ENCODE results near the gene RNU6-1.

The RNU6-1 gene

DNA sequence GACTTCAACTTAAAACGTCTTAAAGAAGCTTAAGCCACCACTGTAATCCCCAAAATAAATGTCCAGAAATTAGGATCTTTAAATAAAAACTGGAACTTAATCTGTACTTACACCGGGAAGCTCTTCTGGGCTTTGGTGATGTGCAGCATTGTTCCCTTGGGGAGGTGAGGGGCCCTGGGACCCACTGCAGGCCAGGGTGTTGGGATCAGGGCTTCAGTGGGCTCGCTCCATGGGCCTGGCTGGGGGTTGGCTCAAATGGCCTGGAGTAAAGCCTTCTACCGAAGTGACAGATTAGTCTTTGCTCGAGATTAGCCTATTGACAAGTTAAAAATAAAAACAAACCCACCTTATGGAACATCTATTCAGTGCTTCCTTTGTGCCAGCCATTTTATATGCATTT, 6.1 kb upstream of the RNU6-1 start:
- H3K4me1 Mint-ChIP-seq (ENCODE audit: low read depth), result peaks cover 6% of the 10 kb centered on the region
- peaks cover 22% of the 10 kb centered on the region for H3K27me3 Mint-ChIP-seq (ENCODE audit: low read depth)
- H3K4me3 Mint-ChIP-seq, result no peak overlapping the region
- H3K36me3 Mint-ChIP-seq (ENCODE audit: low read depth), result no peaks in the 10 kb centered on the region
- no peaks in the 10 kb centered on the region for H3K9me3 Mint-ChIP-seq
- H3K27ac Mint-ChIP-seq, result no peak overlapping the region

DNA sequence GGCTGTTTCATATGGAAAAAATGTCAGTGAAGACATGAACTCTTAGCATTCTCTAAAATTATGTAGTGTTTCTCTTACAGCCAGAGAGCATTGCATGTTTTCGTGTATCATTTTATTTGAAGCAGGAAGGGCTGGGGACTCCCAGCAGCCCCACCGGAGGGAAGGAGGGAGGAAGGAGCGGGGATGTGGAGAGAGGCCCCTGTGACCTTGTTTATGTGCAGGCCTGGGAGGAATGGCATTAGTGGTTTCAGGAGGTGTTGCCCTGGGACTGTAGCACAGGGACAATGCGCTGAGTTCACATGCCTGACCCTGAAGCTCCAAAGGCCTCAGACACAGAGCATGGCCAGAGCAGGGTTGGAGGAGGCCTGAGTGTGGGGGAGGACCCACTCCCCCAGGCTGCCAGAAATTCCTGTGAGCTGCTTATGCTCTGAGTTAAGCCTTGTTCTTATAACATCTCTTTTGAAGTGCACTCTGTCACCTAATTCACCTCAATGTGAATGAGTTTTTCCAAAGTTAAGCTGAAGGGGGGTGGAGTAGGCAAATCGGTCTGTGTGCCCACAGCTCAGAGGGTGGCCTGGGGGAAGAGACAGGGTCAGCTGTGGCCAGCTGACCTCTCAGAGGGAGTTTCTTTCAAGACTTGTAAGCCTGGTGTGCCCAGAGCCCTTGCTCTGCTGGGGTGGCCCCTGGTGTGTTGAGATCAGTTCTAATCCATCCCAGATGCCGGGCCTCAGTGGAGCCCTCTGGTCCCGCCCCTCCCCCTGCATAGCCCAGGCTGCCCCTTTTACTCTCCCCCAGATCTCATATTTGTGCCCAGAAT, 3.9 kb upstream of the RNU6-1 start:
- Mint-ChIP-seq H3K9me3 (no peaks in the 10 kb centered on the region), H3K4me1 (ENCODE audit: low read depth) (peaks cover 16% of the 10 kb centered on the region), H3K36me3 (ENCODE audit: low read depth) (peaks cover 5% of the 10 kb centered on the region), H3K27me3 (ENCODE audit: low read depth) (peaks cover 26% of the 10 kb centered on the region), H3K27ac (no peak overlapping the region), H3K4me3 (no peak overlapping the region)

DNA sequence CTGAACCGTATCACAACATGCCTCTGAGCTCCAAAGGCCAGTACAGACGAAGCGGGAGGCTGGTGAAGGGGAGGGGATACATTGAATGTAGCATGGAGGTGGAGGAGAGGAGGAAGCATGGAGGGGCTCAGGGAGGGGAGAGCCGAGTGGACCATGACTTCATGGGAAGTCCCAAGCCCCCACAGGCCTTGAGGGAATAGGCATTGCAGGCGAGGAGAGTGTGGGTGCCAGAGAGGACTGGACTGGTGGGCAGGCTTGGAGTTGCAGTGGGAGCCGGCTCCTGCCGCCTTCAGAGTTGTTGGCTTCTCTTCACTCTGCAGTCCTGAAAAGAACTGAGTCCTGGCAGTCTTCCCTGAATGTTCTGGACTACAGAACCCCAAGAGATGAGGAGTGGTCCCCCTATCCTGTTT, 3.3 kb upstream of the RNU6-1 start:
- Mint-ChIP-seq H3K4me1 (ENCODE audit: low read depth) (peaks cover 20% of the 10 kb centered on the region), H3K4me3 (no peak overlapping the region), H3K9me3 (no peaks in the 10 kb centered on the region), H3K36me3 (ENCODE audit: low read depth) (peaks cover 5% of the 10 kb centered on the region), H3K27ac (no peak overlapping the region), H3K27me3 (ENCODE audit: low read depth) (peaks cover 23% of the 10 kb centered on the region)

DNA sequence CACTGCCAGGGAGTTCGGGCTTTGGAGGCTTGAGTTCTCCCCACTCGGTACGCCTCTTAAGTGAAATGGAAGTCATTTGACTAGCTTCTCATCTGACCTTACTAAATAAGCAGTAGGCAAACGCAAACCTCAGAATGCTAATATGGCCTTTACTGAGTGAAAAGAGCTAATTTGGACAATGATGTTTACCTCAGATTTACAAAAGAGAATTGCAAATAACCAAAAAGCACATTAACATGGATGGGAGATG, 1.6 kb upstream of the RNU6-1 start:
- Mint-ChIP-seq H3K36me3 (ENCODE audit: low read depth) (peaks cover 5% of the 10 kb centered on the region), H3K27ac (peak overlapping the region; percentile 95), H3K4me3 (peak overlapping the region; percentile 89), H3K4me1 (ENCODE audit: low read depth) (peaks cover 25% of the 10 kb centered on the region), H3K9me3 (no peaks in the 10 kb centered on the region), H3K27me3 (ENCODE audit: low read depth) (peaks cover 31% of the 10 kb centered on the region)

DNA sequence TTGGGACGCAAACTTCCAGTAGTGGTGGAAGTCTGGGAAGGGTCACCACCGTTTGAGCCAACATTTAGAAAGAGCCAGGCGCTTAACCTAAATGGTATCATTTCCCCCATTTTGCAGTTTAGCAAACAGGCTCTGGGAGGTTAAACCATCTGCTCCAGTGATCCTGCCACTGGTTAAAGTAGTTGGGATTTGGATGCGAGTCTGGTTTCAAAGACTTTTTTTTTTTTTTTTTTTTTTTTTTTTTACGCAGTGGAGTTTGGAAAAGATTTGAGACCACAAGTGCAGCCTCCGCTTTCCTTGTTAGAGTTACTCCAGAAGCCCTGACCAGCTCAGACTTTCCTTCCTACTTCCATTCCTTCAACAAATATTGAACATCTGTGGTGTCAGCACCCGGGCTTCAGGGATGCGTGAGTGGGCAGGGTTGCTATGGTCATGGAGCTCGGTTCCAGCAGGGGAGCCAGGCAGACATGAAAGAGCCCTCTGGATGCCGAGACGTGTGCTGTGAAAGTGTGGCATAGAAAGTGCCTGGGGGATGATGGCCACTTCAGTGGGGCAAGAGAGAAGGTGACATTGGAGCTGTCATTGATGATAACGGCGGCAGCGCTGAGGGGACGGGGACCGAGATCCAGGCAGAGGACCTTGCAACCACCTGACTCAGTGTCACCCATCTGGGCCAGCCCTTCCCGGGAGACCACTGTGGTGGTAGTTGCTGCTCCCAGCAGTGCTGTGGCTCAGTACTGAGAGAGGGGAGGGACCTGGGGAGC, 1.1 kb upstream of the RNU6-1 start:
- peak overlapping the region; percentile 95 for H3K27ac Mint-ChIP-seq

DNA sequence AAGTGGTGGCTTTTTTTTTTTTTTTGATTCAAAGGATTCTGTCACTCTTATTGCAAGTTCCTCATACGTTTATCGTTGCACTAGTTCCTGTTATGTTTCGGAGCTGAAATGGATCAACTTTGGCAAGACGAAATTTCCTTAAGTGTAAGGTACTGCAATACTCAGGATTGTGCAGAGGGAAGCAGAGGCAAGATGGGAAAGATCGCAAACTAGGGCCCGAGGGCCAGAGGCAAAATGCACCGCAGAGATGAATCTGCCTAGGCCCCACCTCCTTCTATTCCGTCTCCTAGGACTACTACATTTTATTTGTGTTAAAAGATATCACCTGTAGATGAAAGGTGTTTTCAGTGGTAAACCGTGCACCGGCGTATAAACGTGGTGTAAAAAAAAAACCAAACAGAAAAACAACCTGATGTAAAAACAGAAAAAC, 331 bp downstream of the RNU6-1 start:
- H3K4me1 Mint-ChIP-seq (ENCODE audit: low read depth), result peaks cover 34% of the 10 kb centered on the region
- H3K36me3 Mint-ChIP-seq (ENCODE audit: low read depth), result peaks cover 6% of the 10 kb centered on the region
- H3K27ac Mint-ChIP-seq, result peak overlapping the region; percentile 95
- peaks cover 49% of the 10 kb centered on the region for H3K27me3 Mint-ChIP-seq (ENCODE audit: low read depth)
- H3K9me3 Mint-ChIP-seq, result no peaks in the 10 kb centered on the region
- peak overlapping the region; percentile 89 for H3K4me3 Mint-ChIP-seq

More for the DNA sequence above, 1.1 kb upstream of the RNU6-1 start:
- Mint-ChIP-seq H3K4me1 (ENCODE audit: low read depth) (peaks cover 30% of the 10 kb centered on the region), H3K27me3 (ENCODE audit: low read depth) (peaks cover 36% of the 10 kb centered on the region), H3K36me3 (ENCODE audit: low read depth) (peaks cover 5% of the 10 kb centered on the region), H3K4me3 (peak overlapping the region; percentile 89), H3K9me3 (no peaks in the 10 kb centered on the region)

DNA sequence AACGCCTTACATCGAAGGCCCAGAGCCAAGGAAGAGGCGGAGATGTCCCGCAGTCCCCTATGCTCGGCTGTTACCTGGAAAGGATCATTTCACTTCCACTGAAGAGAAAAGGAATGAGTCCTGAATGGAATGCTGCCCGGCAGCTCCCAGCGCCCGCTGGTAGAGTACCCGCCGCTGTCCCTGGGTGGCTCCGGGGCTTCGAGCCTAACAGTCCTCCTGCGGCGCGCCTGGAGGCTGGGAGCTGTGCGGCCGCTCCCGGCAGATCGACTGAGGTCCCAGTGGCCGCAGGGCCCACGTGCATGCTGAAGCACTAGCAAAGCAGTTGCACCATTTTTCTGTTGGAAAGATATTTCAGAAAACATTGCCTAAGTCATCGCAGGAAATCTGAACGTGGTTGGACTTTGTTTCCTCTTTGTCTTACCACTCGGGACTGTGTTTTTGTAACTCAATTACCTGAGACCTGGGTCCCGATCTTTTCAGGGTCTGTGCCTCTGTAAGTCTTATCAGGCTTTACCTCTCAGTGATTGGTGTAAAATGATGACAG, 984 bp downstream of the RNU6-1 start:
- no peaks in the 10 kb centered on the region for H3K9me3 Mint-ChIP-seq
- peaks cover 38% of the 10 kb centered on the region for H3K4me1 Mint-ChIP-seq (ENCODE audit: low read depth)
- H3K36me3 Mint-ChIP-seq (ENCODE audit: low read depth), result peaks cover 6% of the 10 kb centered on the region
- H3K4me3 Mint-ChIP-seq, result peak overlapping the region; percentile 30
- peaks cover 55% of the 10 kb centered on the region for H3K27me3 Mint-ChIP-seq (ENCODE audit: low read depth)
- H3K27ac Mint-ChIP-seq, result no peak overlapping the region

DNA sequence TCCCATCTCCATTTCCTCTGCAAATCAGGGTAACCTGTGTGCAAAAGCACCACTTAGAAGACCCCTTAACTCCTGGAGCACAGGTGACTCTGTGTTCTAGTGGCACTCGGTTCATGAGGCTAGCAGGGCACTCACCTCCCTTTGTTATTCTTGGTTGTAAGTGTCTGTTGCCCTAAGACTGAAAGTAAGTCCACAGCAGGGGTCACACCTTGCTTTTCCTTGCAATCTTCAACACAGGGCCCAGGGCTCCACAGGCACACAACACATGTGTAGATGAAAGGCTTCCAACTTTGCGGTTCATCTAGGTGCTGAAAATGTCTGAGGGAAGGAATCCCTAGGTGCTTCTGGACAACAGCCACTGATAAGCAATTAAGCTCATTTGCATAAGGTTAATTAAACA, 2.9 kb downstream of the RNU6-1 start:
- Mint-ChIP-seq H3K4me3 (no peak overlapping the region), H3K4me1 (ENCODE audit: low read depth) (peaks cover 45% of the 10 kb centered on the region), H3K27ac (no peak overlapping the region), H3K9me3 (no peaks in the 10 kb centered on the region), H3K27me3 (ENCODE audit: low read depth) (peaks cover 70% of the 10 kb centered on the region), H3K36me3 (ENCODE audit: low read depth) (peaks cover 6% of the 10 kb centered on the region)

DNA sequence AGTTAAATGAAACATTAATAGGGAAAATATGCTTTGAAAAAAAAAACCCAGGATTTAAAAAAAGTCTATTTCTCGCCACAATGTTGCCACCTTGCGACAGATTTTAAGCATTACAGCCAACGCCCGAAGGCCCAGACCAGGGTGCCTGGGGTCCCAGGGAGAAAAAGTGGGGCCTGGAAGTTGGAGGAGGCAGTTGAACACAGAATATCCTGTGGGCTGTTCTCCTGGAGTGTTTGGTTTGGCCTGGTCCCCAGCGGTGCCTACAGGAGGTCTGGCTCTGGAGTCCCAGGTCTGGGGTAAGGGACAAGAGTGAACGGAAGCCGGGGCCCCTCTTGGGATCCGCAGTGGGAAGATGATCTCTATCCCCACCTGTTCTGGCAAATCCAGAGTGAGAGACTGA, 3.4 kb downstream of the RNU6-1 start:
- Mint-ChIP-seq H3K4me1 (ENCODE audit: low read depth) (peaks cover 44% of the 10 kb centered on the region), H3K4me3 (no peak overlapping the region), H3K27me3 (ENCODE audit: low read depth) (peaks cover 75% of the 10 kb centered on the region), H3K27ac (no peak overlapping the region), H3K9me3 (no peaks in the 10 kb centered on the region), H3K36me3 (ENCODE audit: low read depth) (peaks cover 6% of the 10 kb centered on the region)

DNA sequence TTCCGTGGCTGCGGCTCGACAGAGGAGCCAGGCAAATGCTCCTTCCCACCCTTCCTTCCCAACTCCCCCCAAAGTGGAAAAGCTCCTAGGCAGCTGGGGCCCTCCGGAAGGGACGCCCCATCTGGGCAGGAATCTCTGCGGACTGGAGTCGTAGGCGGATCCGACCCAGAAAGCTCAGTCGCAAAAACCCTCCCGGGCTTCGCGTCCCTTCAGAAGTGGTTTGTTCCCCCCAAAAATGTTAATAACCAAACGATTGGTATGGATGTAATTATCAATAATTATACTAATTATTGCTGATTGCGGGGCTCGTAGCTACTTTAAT, 3.8 kb downstream of the RNU6-1 start:
- H3K27ac Mint-ChIP-seq, result no peak overlapping the region
- no peaks in the 10 kb centered on the region for H3K9me3 Mint-ChIP-seq
- peaks cover 6% of the 10 kb centered on the region for H3K36me3 Mint-ChIP-seq (ENCODE audit: low read depth)
- peaks cover 79% of the 10 kb centered on the region for H3K27me3 Mint-ChIP-seq (ENCODE audit: low read depth)
- peak overlapping the region; percentile 42 for H3K4me3 Mint-ChIP-seq
- H3K4me1 Mint-ChIP-seq (ENCODE audit: low read depth), result peaks cover 40% of the 10 kb centered on the region

DNA sequence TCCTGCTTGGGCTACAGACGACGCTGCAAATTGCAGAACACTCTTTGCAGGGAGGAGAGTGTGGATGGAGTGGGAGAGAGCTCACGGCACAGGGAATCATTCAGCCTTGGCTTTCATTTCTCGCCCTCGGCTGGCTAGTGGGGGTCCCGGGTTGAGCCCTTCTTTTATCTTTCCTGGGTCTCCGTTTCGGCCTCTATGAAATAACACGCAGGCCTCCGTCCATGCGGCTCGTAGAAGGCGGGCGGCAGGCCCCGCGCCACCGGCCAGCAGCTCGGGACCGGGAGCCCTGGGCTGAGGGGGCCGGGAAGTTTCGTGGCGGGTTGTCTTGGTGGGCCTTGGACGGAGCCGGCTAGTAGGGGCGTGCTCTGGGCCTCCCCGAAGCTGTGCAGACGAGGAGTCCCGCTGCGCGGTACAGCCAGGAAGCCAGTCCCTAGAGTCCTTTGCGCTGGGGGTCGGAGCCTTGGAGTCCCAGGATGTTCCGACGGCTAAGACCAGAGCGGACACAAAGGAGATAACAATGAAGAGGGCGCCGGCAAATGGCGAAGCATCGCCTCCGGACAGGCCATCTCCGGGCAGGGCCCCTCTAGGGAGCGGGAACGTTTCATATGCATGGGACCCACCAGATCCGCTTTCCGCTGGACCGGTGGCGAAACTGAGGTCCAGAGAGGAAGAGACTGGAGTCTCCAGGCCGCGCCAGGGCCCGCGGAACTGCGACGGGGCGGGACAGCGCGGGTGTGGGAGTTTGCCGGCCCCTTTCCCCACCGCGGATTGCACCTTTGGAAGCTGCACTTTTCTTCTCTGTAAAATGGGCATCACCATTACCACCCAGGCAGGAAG, 4.3 kb downstream of the RNU6-1 start:
- Mint-ChIP-seq H3K4me1 (ENCODE audit: low read depth) (peaks cover 38% of the 10 kb centered on the region), H3K36me3 (ENCODE audit: low read depth) (peaks cover 6% of the 10 kb centered on the region), H3K4me3 (peak overlapping the region; percentile 56), H3K27me3 (ENCODE audit: low read depth) (peaks cover 84% of the 10 kb centered on the region), H3K9me3 (no peaks in the 10 kb centered on the region), H3K27ac (no peak overlapping the region)

DNA sequence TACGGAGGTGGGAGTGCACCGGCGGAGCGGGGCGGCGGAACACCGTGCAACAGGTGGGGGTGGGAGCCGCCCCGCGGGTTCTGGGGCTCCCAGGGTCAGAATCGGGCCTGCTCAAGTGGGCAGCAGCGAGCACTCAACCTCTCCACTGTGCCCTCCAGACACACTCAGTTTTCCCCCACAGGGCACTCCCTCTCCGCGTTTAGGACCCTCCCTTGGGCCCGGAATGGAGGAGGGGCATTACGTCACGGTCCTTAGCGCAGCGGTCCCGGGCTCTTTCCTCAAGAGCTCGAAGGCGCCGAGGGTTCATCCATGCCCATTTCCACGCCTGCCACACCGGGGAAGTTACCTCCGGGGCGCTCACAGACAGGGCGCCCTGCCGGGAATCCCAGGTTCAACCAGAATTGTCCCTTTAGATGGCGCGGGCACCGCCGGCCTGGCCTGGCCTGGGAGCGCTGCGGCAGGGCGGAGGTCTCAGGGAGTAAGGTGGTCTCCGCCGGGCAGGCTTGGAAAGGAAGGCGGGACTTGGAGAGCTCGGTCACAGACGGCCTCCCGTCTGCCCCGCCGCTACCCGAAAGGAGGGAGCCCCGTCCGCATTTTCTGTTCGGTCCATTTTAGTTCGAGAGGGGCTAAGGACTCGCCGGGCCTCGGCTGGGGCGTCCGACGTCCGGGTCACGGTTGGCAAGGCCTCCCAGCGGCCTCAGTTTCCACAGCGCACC, 5.1 kb downstream of the RNU6-1 start:
- Mint-ChIP-seq H3K36me3 (ENCODE audit: low read depth) (peaks cover 3% of the 10 kb centered on the region), H3K4me3 (peak overlapping the region; percentile 56), H3K27me3 (ENCODE audit: low read depth) (peaks cover 86% of the 10 kb centered on the region), H3K4me1 (ENCODE audit: low read depth) (peaks cover 33% of the 10 kb centered on the region), H3K9me3 (no peaks in the 10 kb centered on the region), H3K27ac (no peak overlapping the region)

DNA sequence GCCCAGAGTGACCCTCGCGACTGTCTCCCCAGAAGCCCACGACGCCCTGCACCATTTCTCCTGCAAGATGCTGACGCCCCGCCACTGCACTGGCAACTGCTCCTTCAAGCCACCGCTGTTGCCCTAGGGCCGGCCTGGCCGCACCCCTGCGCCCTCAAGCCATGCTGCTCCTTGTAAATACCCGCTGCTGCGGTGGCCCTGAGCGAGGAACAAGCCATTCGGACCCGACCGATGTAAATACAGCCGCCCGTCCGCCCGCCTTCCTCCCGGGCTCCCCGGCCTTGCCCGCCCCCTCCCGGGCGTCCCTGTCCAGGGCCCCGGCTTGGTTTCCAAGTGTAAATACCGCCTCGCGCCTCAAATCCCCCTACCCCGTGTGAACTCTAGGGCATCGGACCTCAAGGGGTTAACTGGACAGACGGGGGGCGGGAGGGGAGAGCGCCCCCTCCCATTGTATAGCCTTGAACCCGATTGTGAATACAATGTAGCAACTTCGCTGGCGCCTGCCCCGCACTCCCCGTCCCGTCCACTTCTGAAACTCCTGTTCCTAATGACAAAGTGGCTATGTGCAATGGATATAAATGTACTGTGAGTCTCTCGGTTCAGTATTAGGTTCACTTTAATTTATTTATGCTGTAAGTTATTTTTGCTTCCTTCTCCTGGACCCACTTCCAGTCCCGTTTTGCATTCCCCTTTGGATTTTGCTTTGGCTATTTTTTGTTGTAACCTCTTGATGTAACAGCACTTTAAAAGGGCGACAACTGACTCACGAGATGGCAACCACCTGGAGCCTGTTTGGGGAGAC, 5.9 kb downstream of the RNU6-1 start:
- no peak overlapping the region for H3K27ac Mint-ChIP-seq
- peaks cover 90% of the 10 kb centered on the region for H3K27me3 Mint-ChIP-seq (ENCODE audit: low read depth)
- H3K4me1 Mint-ChIP-seq (ENCODE audit: low read depth), result peaks cover 32% of the 10 kb centered on the region
- H3K36me3 Mint-ChIP-seq (ENCODE audit: low read depth), result peaks cover 2% of the 10 kb centered on the region
- H3K9me3 Mint-ChIP-seq, result no peaks in the 10 kb centered on the region
- H3K4me3 Mint-ChIP-seq, result peak overlapping the region; percentile 75
